HL-60 (cell line): ENCODE results near the gene COL18A1.

Experiments
- DNase-seq, 2 experiments: peaks; one replicate each; pipeline ENCODE4 v3.0.0-alpha.2; 2010 to 2020; ENCODE audit warnings: low read depth in 1 of 2, low spot score in 1 of 2
- H3K27ac ChIP-seq: fragments of 250-450 bp; sonication (Bioruptor Pico); replicated peaks from 2 replicates; pipeline ENCODE4 v1.5.1; 2020; ENCODE audit warnings: mild to moderate bottlenecking, moderate library complexity
- H3K27me3 ChIP-seq: fragments of 250-450 bp; sonication (Bioruptor Pico); 2 replicates; pipeline ENCODE4 v1.5.1; 2021; ENCODE audit warnings: mild to moderate bottlenecking, moderate library complexity; ENCODE audit not compliant: insufficient read depth, poor library complexity, severe bottlenecking
- H3K4me3 ChIP-seq: replicated peaks from 2 replicates; pipeline ENCODE4 v1.5.1; 2011; ENCODE audit warnings: mild to moderate bottlenecking, control low read depth, low read length; ENCODE audit not compliant: insufficient read depth
- GABPA ChIP-seq: IDR thresholded peaks from 2 replicates; pipeline ENCODE4 v1.6.1; 2012; ENCODE audit warnings: low read depth
- POLR2AphosphoS5 ChIP-seq: IDR thresholded peaks from 2 replicates; pipeline ENCODE4 v1.6.1; 2012; ENCODE audit warnings: low read depth
- SPI1 ChIP-seq: IDR thresholded peaks from 2 replicates; pipeline ENCODE4 v1.6.1; 2012; ENCODE audit warnings: low read depth, mild to moderate bottlenecking, borderline replicate concordance
- TF ChIP-seq, protein P1 (sequence below): IDR thresholded peaks from one replicate; pipeline ENCODE4 v1.5.1; 2011; ENCODE audit warnings: low read length, control low read depth, inconsistent platforms; ENCODE audit not compliant: insufficient read depth
- TF ChIP-seq, protein P2 (sequence below): IDR thresholded peaks from 2 replicates; pipeline ENCODE4 v1.6.1; 2012; ENCODE audit warnings: low read depth; ENCODE audit not compliant: insufficient replicate concordance

Gene COL18A1

DNA sequence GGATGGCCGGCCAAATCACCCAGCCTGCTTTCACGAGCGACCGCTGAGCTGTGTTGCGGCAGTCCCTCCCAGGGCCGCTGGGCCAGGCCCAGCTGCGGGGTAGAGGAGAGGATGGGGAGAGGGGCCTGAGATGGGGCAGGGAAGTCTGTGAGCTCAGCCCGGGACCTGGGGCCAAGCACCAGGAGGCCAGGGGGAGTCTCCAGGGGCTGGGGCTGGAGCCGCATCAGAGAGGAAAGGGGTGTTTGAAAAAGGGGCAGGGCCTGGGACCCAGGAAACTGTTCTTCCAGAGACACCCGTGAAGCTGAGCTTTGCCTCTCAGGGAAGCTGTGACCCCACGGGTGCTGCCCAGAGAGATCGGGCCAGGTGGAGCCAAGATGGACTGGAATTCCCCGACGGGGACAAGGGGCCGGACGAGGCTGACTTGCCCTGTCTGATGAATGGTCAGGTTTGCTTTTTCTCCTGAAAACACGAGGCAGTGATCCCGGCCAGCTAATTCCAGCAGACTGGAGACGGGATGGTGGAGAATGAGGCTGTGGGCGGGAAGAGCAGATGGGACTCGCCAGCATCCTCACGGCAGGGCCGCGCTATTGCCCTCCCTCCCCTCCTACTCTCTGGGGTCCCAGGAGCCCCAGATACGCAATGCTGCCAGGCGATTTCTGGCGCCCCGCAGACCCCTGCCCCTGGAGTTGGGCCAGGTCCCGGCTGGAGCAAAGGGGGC lies 40.3 kb upstream of the COL18A1 start:
- TF ChIP-seq, protein P1, sequence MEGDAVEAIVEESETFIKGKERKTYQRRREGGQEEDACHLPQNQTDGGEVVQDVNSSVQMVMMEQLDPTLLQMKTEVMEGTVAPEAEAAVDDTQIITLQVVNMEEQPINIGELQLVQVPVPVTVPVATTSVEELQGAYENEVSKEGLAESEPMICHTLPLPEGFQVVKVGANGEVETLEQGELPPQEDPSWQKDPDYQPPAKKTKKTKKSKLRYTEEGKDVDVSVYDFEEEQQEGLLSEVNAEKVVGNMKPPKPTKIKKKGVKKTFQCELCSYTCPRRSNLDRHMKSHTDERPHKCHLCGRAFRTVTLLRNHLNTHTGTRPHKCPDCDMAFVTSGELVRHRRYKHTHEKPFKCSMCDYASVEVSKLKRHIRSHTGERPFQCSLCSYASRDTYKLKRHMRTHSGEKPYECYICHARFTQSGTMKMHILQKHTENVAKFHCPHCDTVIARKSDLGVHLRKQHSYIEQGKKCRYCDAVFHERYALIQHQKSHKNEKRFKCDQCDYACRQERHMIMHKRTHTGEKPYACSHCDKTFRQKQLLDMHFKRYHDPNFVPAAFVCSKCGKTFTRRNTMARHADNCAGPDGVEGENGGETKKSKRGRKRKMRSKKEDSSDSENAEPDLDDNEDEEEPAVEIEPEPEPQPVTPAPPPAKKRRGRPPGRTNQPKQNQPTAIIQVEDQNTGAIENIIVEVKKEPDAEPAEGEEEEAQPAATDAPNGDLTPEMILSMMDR: no peak
- no peak for TF ChIP-seq GABPA
- TF ChIP-seq SPI1: no peak
- TF ChIP-seq, protein P2, sequence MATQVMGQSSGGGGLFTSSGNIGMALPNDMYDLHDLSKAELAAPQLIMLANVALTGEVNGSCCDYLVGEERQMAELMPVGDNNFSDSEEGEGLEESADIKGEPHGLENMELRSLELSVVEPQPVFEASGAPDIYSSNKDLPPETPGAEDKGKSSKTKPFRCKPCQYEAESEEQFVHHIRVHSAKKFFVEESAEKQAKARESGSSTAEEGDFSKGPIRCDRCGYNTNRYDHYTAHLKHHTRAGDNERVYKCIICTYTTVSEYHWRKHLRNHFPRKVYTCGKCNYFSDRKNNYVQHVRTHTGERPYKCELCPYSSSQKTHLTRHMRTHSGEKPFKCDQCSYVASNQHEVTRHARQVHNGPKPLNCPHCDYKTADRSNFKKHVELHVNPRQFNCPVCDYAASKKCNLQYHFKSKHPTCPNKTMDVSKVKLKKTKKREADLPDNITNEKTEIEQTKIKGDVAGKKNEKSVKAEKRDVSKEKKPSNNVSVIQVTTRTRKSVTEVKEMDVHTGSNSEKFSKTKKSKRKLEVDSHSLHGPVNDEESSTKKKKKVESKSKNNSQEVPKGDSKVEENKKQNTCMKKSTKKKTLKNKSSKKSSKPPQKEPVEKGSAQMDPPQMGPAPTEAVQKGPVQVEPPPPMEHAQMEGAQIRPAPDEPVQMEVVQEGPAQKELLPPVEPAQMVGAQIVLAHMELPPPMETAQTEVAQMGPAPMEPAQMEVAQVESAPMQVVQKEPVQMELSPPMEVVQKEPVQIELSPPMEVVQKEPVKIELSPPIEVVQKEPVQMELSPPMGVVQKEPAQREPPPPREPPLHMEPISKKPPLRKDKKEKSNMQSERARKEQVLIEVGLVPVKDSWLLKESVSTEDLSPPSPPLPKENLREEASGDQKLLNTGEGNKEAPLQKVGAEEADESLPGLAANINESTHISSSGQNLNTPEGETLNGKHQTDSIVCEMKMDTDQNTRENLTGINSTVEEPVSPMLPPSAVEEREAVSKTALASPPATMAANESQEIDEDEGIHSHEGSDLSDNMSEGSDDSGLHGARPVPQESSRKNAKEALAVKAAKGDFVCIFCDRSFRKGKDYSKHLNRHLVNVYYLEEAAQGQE: no peak
- TF ChIP-seq POLR2AphosphoS5: no peak
- Histone ChIP-seq H3K27ac (no peak overlapping the region), H3K4me3 (no peak overlapping the region), H3K27me3 (peaks cover 2% of the 10 kb centered on the region)
- no peak for DNase-seq

DNA sequence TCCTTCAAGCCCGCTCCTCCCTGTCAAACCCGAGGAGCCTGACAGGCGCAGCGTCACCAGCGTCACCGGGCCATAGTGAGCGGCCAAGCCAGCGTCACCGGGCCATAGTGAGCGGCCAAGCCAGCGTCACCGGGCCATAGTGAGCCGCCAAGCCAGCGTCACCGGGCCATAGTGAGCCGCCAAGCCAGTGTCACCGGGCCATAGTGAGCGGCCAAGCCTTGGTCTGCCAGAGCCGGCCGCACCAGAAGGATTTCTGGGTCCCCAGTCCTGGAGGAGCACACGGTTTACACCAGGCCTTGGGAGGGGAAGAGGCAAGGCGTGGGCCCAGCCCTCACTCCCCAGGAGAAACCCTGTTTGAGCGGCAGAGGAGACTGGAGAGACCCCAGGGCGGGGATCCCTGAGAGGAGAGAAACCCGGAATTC lies 39.8 kb upstream of the COL18A1 start:
- TF ChIP-seq, protein P2: no peak
- TF ChIP-seq, protein P1: no peak
- no peak for TF ChIP-seq POLR2AphosphoS5
- no peak for TF ChIP-seq SPI1
- TF ChIP-seq GABPA: no peak
- Histone ChIP-seq H3K27me3 (peaks cover 2% of the 10 kb centered on the region), H3K27ac (no peak overlapping the region), H3K4me3 (no peak overlapping the region)
- no peak for DNase-seq

DNA sequence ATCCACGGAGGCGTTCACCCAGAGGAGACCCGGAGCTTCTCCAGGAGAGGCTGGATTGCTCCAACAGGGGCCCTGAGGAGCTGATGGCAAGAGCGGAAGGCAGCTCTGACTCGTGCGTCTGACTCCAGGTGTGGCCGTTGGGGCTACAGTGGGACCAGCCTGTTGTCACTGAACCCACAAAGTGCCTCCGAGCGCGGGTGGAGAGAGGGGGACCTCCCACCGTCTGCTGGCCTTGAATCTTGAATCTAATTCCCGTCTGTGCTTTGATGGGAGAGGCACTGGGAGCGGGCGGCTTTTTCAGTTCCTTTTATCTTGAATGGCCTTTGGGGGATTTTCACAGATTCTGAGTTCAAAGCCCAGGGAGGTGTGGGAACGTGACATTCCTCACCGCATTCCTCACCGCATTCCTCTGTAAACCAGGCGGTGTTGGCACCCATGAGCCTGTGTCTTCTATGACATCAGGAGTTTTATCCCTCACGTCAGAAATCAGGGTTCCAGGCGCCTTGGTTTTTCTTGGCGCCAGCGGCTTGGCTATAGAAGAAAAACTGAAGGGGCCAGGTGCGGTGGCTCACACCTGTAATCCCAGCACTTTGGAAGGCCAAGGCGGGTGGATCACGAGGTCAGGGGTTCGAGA lies 39.2 kb upstream of the COL18A1 start:
- H3K27me3 ChIP-seq: peaks cover 2% of the 10 kb centered on the region
- no peak overlapping the region for H3K4me3 ChIP-seq
- TF ChIP-seq GABPA (no peak), SPI1 (no peak), POLR2AphosphoS5 (no peak)
- TF ChIP-seq, protein P1: no peak
- TF ChIP-seq, protein P2: no peak
- H3K27ac ChIP-seq: no peak overlapping the region
- DNase-seq: no peak
